Smooth muscle cell (in vitro differentiated cells): Measurements from ENCODE around the gene EPHA1. TPM values are rescaled to one million over a fixed set of nuclear protein-coding genes. Genes with fewer than 3 reads are reported as not detected.
"Not testable (repeated sequence)": the region's sequence is repeated elsewhere in the genome, so short reads cannot be mapped to it uniquely, and the experiment has no call there.

Experiments used
- DNase-seq: peaks from one replicate; lab custom pipeline; 2025; ENCODE audit not compliant: unreplicated experiment; lab: John Stamatoyannopoulos, UW
- H2AFZ ChIP-seq: fragments of 200-600 bp; sonication (generic); 2 replicates; pipeline ENCODE4 v1.6.0; 2016; ENCODE audit warnings: antibody characterized with exemption, low read depth, mild to moderate bottlenecking
- H3F3A ChIP-seq: fragments of 200-600 bp; sonication (generic); 2 replicates; pipeline ENCODE4 v1.6.0; 2017; ENCODE audit warnings: antibody characterized with exemption, low read depth
- H3K27ac ChIP-seq: fragments of 200-600 bp; sonication (generic); 2 replicates; pipeline ENCODE4 v1.5.1; 2016; ENCODE audit warnings: low read depth, mild to moderate bottlenecking
- H3K27me3 ChIP-seq: fragments of 200-600 bp; sonication (generic); 2 replicates; pipeline ENCODE4 v1.6.1; 2016; ENCODE audit warnings: low read depth, mild to moderate bottlenecking
- H3K36me3 ChIP-seq: fragments of 200-600 bp; sonication (generic); 2 replicates; pipeline ENCODE4 v1.5.1; 2016; ENCODE audit warnings: low read depth
- H3K4me1 ChIP-seq: fragments of 200-600 bp; sonication (generic); 2 replicates; pipeline ENCODE4 v1.5.1; 2016; ENCODE audit warnings: low read depth
- H3K4me2 ChIP-seq: fragments of 200-600 bp; sonication (generic); 2 replicates; pipeline ENCODE4 v1.6.0; 2016; ENCODE audit warnings: mild to moderate bottlenecking
- H3K4me3 ChIP-seq: fragments of 200-600 bp; sonication (generic); 2 replicates; pipeline ENCODE4 v1.5.1; 2016; ENCODE audit warnings: mild to moderate bottlenecking
- H3K79me2 ChIP-seq: fragments of 200-600 bp; sonication (generic); 2 replicates; pipeline ENCODE4 v1.6.0; 2016; ENCODE audit warnings: low read depth, mild to moderate bottlenecking
- H3K9ac ChIP-seq: fragments of 200-600 bp; sonication (generic); 2 replicates; pipeline ENCODE4 v1.6.0; 2016; ENCODE audit warnings: low read depth
- H3K9me3 ChIP-seq: fragments of 200-600 bp; sonication (generic); replicated peaks from 2 replicates; pipeline ENCODE4 v1.5.1; 2016; ENCODE audit warnings: low read depth
- H4K20me1 ChIP-seq: fragments of 200-600 bp; sonication (generic); 2 replicates; pipeline ENCODE4 v1.6.0; 2016; ENCODE audit warnings: low read depth
- CTCF ChIP-seq: fragments of 200-600 bp; sonication (generic); IDR thresholded peaks from 2 replicates; pipeline ENCODE4 v1.5.1; 2017; ENCODE audit warnings: borderline replicate concordance, mild to moderate bottlenecking, antibody characterized with exemption; ENCODE audit not compliant: insufficient read depth, poor library complexity, severe bottlenecking
- WGBS: methylation state at CpG from one replicate; pipeline ENCODE4 v1.1.7; 2016; ENCODE audit warnings: low lambda C conversion rate; 5-methylcytosine and 5-hydroxymethylcytosine counted together
- polyA plus RNA-seq: library from polyadenylated mRNA; unstranded; fragments of >200 nt; fragmentation: Nextera tagmentation; extraction: Ambion mirVana; gene quantifications from 2 replicates; pipeline ENCODE4 v1.2.1, GENCODE V29; 2016
- total RNA-seq: library from RNA; depleted of rRNA; stranded (reverse); fragments of >200 nt; gene quantifications from 2 replicates; pipeline ENCODE4 v1.2.3, GENCODE V29; 2014

Gene EPHA1
- total and polyA plus RNA-seq, 2 experiments from 2014 or later: 8.7 to 19.1 TPM

GRCh38 chr7:143406002-143406357, 2.7 kb downstream of the EPHA1 start:
- peaks cover 3% of the 10 kb centered on the region for H3F3A ChIP-seq
- H2AFZ ChIP-seq: no peak overlapping the region
- no peaks in the 10 kb centered on the region for H3K79me2 ChIP-seq
- no peaks in the 10 kb centered on the region for H3K27me3 ChIP-seq
- no peak overlapping the region for H3K4me2 ChIP-seq
- H3K4me1 ChIP-seq: peaks cover 20% of the 10 kb centered on the region
- no peak overlapping the region for H3K27ac ChIP-seq
- no peak for DNase-seq
- no peak for TF ChIP-seq CTCF
- H4K20me1 ChIP-seq: no peaks in the 10 kb centered on the region
- 55% methylated on average over 3 of the region's 3 CpGs for WGBS
- no peaks in the 10 kb centered on the region for H3K36me3 ChIP-seq
- H3K4me3 ChIP-seq: no peak overlapping the region
- no peak overlapping the region for H3K9ac ChIP-seq
- no peaks in the 10 kb centered on the region for H3K9me3 ChIP-seq

- Histone ChIP-seq H3K27ac (no peak overlapping the region), H2AFZ (no peak overlapping the region), H4K20me1 (no peaks in the 10 kb centered on the region), H3K36me3 (no peaks in the 10 kb centered on the region), H3K79me2 (no peaks in the 10 kb centered on the region), H3K4me1 (peaks cover 14% of the 10 kb centered on the region), H3K27me3 (no peaks in the 10 kb centered on the region), H3K9ac (no peak overlapping the region), H3F3A (peaks cover 3% of the 10 kb centered on the region), H3K4me2 (no peak overlapping the region), H3K9me3 (no peaks in the 10 kb centered on the region), H3K4me3 (no peak overlapping the region)
- WGBS: 34% methylated on average over 9 of the region's 9 CpGs
- no peak for TF ChIP-seq CTCF
- no peak for DNase-seq
Measured at GRCh38 chr7:143405173-143406001, 3.3 kb downstream of the EPHA1 start.

GRCh38 chr7:143402233-143402632, 6.4 kb downstream of the EPHA1 start:
- H3K9me3 ChIP-seq, H3K4me2 ChIP-seq, DNase-seq, H3K27me3 ChIP-seq, H3K4me1 ChIP-seq, H3K36me3 ChIP-seq, H3K9ac ChIP-seq, H4K20me1 ChIP-seq, H2AFZ ChIP-seq, H3K27ac ChIP-seq, H3K4me3 ChIP-seq, H3F3A ChIP-seq, H3K79me2 ChIP-seq: not testable (repeated sequence)
- 97% methylated on average over 4 of the region's 4 CpGs for WGBS

- no peaks in the 10 kb centered on the region for H3K9me3 ChIP-seq
- H3K4me2 ChIP-seq: no peak overlapping the region
- H3K27me3 ChIP-seq: no peaks in the 10 kb centered on the region
- no peak for DNase-seq
- H3K4me3 ChIP-seq: no peak overlapping the region
- no peaks in the 10 kb centered on the region for H3K79me2 ChIP-seq
- H4K20me1 ChIP-seq: no peaks in the 10 kb centered on the region
- no peaks in the 10 kb centered on the region for H3K4me1 ChIP-seq
- no peak overlapping the region for H3K9ac ChIP-seq
- H3F3A ChIP-seq: no peaks in the 10 kb centered on the region
- 98% methylated on average over 12 of the region's 12 CpGs for WGBS
- H2AFZ ChIP-seq: no peak overlapping the region
- H3K27ac ChIP-seq: no peak overlapping the region
- no peaks in the 10 kb centered on the region for H3K36me3 ChIP-seq
- TF ChIP-seq CTCF: no peak
Measured at GRCh38 chr7:143401265-143401664, 7.4 kb downstream of the EPHA1 start.
